ENCODE data around the gene CTNND2.

The CTNND2 gene

DNA sequence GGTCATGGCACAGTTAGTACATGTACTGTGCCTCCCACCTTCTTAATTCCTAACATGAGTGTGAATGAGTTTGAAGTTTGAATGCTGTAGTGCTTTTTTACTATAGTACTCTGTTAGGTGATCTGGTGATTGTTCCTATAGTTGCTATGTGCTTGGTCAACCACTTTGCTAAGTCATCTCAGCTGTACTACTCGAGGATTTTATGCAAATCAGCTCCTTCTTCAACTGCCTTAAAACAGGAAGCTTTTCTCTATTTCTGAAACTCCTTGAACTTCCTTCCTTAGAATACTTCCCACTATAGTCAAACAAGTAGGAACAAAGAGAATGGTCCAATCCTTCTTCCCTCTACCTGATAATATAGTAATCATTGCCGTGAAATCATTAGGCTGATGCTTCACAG lies 219.6 kb downstream of the CTNND2 start:
- CTCF ChIA-PET: no interaction called here
- POLR2A ChIA-PET: no interaction called here
- no peak for TF ChIP-seq FOXM1 (IDR thresholded peaks at IDR 0.05; ENCODE audit: borderline replicate concordance)
- no peak for TF ChIP-seq TARDBP (IDR thresholded peaks at IDR 0.05)
- DNase-seq (ENCODE audit: extremely low spot score): no peak

DNA sequence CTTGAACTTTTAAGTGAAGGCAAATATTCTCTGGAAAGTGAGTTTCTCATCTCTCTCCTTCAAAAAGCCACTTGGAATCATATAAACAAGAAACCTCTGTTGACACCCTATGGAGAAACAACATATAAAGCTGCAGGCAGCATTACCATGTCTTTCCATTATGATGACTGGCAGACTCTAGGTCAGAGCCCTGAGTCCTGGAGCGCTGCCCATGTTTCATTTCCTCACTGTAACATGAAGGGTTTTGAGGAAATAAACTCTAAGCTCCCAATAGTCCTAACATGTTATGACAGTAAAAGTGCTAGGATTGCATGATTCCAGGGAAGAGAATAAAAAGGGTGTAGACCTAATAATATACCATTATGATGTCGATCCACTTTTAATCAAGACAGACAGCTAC lies 220.6 kb downstream of the CTNND2 start:
- ChIA-PET CTCF (no interaction called here), POLR2A (no interaction called here)
- TF ChIP-seq ZNF384 (IDR thresholded peaks at IDR 0.05) (no peak), CTBP1 (IDR thresholded peaks at IDR 0.05; ENCODE audit: borderline replicate concordance) (no peak), TARDBP (IDR thresholded peaks at IDR 0.05) (no peak), HDGF (IDR thresholded peaks at IDR 0.05; ENCODE audit: borderline replicate concordance) (no peak), SP1 (IDR thresholded peaks at IDR 0.05) (no peak), FOXK2 (IDR thresholded peaks at IDR 0.05) (no peak), FOXM1 (IDR thresholded peaks at IDR 0.05; ENCODE audit: borderline replicate concordance) (no peak), NFRKB (IDR thresholded peaks at IDR 0.05) (no peak), FOXA1 (IDR thresholded peaks at IDR 0.05) (no peak), LEF1 (IDR thresholded peaks at IDR 0.05; ENCODE audit: borderline replicate concordance) (no peak), SUZ12 (IDR thresholded peaks at IDR 0.05) (no peak), ARNT (IDR thresholded peaks at IDR 0.05) (no peak), ELF4 (IDR thresholded peaks at IDR 0.05) (no peak), L3MBTL2 (conservative IDR thresholded peaks at IDR 0.05) (no peak), BHLHE40 (IDR thresholded peaks at IDR 0.05; ENCODE audit: borderline replicate concordance) (no peak)
- TF ChIP-seq, protein P1, sequence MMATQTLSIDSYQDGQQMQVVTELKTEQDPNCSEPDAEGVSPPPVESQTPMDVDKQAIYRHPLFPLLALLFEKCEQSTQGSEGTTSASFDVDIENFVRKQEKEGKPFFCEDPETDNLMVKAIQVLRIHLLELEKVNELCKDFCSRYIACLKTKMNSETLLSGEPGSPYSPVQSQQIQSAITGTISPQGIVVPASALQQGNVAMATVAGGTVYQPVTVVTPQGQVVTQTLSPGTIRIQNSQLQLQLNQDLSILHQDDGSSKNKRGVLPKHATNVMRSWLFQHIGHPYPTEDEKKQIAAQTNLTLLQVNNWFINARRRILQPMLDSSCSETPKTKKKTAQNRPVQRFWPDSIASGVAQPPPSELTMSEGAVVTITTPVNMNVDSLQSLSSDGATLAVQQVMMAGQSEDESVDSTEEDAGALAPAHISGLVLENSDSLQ (IDR thresholded peaks at IDR 0.05): no peak
- DNase-seq (ENCODE audit: extremely low spot score): no peak

DNA sequence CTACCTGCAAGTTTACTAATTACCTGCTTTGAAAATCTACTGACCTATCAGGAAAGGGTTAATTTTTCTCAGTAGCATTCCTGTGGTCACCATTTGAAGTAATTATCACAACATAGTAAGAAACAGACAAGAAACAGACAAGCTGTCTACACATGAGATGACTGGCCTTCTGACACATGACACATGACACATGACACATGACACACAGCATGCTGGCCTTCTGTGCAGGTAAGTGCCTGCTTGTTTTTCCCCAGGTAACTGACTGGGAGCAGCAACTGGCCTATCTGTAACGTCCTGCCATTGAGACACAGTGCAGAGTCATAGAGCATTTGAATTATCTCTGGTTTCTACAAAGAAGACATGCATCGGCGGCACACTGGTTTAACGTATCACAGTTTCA lies 222.4 kb downstream of the CTNND2 start:
- DNase-seq (ENCODE audit: extremely low spot score): no peak
- TF ChIP-seq LEF1 (IDR thresholded peaks at IDR 0.05; ENCODE audit: borderline replicate concordance) (no peak), FOXM1 (IDR thresholded peaks at IDR 0.05; ENCODE audit: borderline replicate concordance) (no peak), TARDBP (IDR thresholded peaks at IDR 0.05) (no peak), CTBP1 (IDR thresholded peaks at IDR 0.05; ENCODE audit: borderline replicate concordance) (no peak), ZNF384 (IDR thresholded peaks at IDR 0.05) (no peak), ELF4 (IDR thresholded peaks at IDR 0.05) (no peak), SP1 (IDR thresholded peaks at IDR 0.05) (no peak), NFRKB (IDR thresholded peaks at IDR 0.05) (no peak), ARNT (IDR thresholded peaks at IDR 0.05) (no peak), FOXK2 (IDR thresholded peaks at IDR 0.05) (no peak), SUZ12 (IDR thresholded peaks at IDR 0.05) (no peak), L3MBTL2 (conservative IDR thresholded peaks at IDR 0.05) (no peak), BHLHE40 (IDR thresholded peaks at IDR 0.05; ENCODE audit: borderline replicate concordance) (no peak), HDGF (IDR thresholded peaks at IDR 0.05; ENCODE audit: borderline replicate concordance) (no peak)
- TF ChIP-seq, protein P1 (IDR thresholded peaks at IDR 0.05): no peak
- ChIA-PET CTCF (no interaction called here), POLR2A (no interaction called here)

DNA sequence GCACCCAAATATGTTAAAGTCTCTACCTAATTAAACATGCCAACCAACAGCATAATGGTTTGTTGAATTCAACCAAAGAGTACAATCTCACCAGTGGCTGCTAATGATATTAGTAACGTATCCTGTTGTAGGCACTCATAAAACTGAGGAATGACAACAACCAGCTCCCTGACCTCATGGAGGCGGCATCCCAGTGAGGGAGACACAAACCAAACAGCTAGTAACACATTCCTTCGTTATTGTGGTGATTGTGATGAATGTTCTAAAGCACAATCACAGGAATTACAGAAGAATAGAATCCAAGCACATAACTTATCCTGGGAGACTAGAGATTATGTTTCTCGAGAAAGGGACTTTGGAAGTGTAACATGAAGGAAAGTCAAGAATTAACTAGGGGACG lies 224.6 kb downstream of the CTNND2 start:
- TF ChIP-seq CTBP1 (IDR thresholded peaks at IDR 0.05; ENCODE audit: borderline replicate concordance) (no peak), ELF4 (IDR thresholded peaks at IDR 0.05) (no peak)
- ChIA-PET POLR2A (no interaction called here), CTCF (no interaction called here)
- no peak for DNase-seq (ENCODE audit: extremely low spot score)

DNA sequence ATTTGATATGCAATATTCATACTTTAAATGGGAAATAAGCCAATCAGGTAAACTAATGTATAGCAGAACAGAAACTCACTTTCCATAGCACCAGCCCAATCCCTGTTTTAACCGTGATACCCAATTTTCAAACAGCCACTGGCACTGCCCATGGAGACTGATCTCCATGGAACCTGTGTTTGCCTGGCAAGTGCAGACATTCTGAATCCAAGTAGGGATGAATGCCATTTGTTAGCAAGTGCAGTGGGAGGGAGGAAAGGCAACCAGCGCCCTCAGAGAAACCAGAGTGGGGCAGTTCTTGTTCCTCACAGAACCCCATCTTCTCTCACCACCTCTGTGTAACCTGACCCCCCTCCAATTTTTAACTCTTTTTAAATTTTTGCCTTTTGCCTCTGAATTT lies 229.1 kb downstream of the CTNND2 start:
- TF ChIP-seq CTBP1 (IDR thresholded peaks at IDR 0.05; ENCODE audit: borderline replicate concordance): no peak
- TF ChIP-seq SP1 (IDR thresholded peaks at IDR 0.05): no peak
- TF ChIP-seq L3MBTL2 (conservative IDR thresholded peaks at IDR 0.05): no peak
- no peak for DNase-seq (ENCODE audit: extremely low spot score)
- CTCF ChIA-PET: no interaction called here

DNA sequence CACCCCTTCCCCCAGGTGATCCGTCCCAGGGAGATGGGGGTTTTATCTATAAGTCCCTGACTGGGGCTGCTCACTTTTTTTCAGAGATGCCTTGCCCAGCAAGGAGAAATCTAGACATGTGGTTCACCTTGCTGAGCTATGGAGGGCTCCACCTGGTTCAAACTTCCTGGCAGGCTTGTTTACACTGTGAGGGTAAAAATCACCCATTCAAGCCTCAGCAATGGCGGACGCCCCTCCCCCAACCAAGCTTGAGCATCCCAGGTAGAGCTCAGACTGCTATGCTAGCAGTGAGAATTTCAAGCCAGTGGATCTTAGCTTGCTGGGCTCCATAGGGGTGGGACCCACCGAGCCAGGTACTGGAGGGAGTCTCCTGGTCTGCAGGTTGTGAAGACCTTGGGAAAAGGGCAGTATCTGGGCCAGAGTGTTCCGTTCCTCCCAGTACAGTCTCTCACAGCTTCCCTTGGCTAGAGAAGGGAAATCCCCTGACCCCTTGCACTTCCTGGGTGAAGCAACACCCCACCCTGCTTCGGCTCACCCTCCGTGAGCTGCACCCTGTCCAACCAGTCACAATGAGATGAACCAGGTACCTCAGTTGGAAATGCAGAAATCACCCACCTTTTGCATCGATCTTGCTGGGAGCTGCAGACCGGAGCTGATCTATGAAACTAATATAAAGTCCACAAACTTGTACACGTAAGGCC lies 231.7 kb downstream of the CTNND2 start:
- ChIA-PET POLR2A (no interaction called here), CTCF (no interaction called here)
- no peak for TF ChIP-seq SUZ12 (IDR thresholded peaks at IDR 0.05)
- no peak for DNase-seq (ENCODE audit: extremely low spot score)

More for the DNA sequence above, 229.1 kb downstream of the CTNND2 start:
- POLR2A ChIA-PET: no interaction called here

DNA sequence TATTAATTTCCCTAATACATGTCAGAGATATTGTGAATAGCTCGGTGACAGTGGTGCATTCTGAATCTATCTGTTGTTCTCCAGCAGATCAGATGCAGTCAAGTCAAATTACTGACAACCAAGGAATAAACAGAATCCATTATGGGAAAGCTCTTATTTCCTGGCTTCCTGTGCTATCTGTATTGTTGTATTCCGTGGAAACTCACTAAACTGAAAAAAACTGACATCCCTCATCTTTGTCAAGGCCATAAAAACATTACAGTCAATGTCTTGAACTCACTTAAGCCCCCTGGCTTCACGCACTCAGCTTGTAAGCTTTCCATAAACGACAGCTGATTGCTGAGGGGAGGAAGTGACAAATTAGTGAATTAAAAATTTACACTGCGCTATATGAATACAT lies 245.9 kb downstream of the CTNND2 start:
- no peak for DNase-seq (ENCODE audit: extremely low spot score)
- CTCF ChIA-PET: no interaction called here
- POLR2A ChIA-PET: no interaction called here
- TF ChIP-seq CTBP1 (IDR thresholded peaks at IDR 0.05; ENCODE audit: borderline replicate concordance) (no peak), HDGF (IDR thresholded peaks at IDR 0.05; ENCODE audit: borderline replicate concordance) (no peak), FOXK2 (IDR thresholded peaks at IDR 0.05) (no peak), NFRKB (IDR thresholded peaks at IDR 0.05) (no peak), SP1 (IDR thresholded peaks at IDR 0.05) (no peak), FOXA1 (IDR thresholded peaks at IDR 0.05) (no peak), FOXM1 (IDR thresholded peaks at IDR 0.05; ENCODE audit: borderline replicate concordance) (no peak), L3MBTL2 (conservative IDR thresholded peaks at IDR 0.05) (no peak), ELF4 (IDR thresholded peaks at IDR 0.05) (no peak), BHLHE40 (IDR thresholded peaks at IDR 0.05; ENCODE audit: borderline replicate concordance) (no peak)
- TF ChIP-seq, protein P1 (IDR thresholded peaks at IDR 0.05): no peak

All from HEK293T (cell line).